Stimulated activated CD8-positive, alpha-beta memory T cell treated with anti-CD3 and anti-CD28 coated beads, Interleukin-4, amount 100 ng/mL, for 1 hour (primary cell): ENCODE data around the gene ALK.

Experiments used
- DNase-seq, 2 donors: peaks; one replicate each; pipeline ENCODE4 v3.0.0-alpha.2; 2020; ENCODE audit warnings: low read depth in 2 of 2, low spot score in 1 of 2

The ALK gene

DNA sequence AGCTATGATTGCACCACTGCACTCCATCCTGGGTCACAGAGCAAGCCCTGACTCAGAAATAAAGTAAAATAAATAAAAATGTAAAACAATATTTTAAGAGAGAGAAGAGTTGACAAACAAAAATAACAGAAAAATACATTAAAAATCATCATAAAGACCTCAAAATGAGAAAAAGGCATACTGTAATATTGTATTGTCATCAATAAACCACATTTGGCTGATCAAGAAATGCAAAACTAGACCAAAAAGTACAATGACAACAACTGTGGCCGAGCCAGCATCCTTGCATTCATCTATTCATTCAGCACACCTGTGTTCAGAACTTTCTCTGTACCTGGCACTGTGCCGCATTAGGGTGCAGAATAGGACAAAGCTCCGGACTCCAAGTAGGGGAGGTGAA is 121.8 kb downstream of the ALK start:
- no peak for DNase-seq

GRCh38 chr2:29797916-29798315 is 123.5 kb downstream of the ALK start:
- DNase-seq: no peak

DNA sequence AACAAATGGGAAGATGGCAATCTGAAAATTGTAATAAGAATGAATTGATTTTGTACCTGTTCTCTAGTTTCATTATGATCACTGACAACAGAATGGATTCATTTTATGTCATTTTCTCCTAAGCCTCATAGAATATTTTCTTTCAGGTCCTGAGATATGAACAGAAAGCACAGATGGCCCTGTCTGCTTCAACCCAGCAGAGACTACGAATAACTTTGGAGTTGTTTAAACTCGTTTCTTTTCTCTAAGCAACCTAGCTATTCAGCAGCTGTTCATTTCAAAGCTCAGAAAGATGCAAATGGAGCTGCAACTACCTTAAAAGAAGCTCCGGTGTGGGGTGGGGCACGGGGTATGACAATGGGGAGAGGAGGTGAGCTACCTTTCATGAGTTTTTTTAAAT is 124.9 kb downstream of the ALK start:
- no peak for DNase-seq

- DNase-seq: no peak
These were observed 131.4 kb downstream of the ALK start for GRCh38 chr2:29789911-29790485.

- DNase-seq: no peak
These were observed 133.6 kb downstream of the ALK start for GRCh38 chr2:29787473-29788465.

DNA sequence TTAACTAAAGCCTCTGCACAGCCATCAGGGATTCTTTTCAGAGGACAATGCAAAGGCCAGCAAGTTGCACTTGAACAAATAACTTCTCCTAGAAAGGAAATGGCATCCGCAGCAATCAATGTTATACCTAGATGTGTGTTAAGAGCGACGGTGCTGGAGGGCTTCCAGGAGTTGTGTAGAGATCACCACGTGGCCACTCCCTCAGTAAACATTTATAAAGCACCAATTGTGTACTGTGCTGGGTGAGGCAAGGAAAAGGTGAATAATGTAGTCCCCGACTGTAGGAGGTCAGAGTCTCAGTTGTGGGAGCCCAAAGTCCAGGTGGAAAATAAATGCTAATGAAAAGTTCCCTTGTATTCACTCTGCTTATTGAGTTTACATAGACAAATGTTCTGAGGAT is 135.0 kb downstream of the ALK start:
- no peak for DNase-seq

- DNase-seq: no peak
These were observed 137.7 kb downstream of the ALK start for GRCh38 chr2:29783666-29784065.

DNA sequence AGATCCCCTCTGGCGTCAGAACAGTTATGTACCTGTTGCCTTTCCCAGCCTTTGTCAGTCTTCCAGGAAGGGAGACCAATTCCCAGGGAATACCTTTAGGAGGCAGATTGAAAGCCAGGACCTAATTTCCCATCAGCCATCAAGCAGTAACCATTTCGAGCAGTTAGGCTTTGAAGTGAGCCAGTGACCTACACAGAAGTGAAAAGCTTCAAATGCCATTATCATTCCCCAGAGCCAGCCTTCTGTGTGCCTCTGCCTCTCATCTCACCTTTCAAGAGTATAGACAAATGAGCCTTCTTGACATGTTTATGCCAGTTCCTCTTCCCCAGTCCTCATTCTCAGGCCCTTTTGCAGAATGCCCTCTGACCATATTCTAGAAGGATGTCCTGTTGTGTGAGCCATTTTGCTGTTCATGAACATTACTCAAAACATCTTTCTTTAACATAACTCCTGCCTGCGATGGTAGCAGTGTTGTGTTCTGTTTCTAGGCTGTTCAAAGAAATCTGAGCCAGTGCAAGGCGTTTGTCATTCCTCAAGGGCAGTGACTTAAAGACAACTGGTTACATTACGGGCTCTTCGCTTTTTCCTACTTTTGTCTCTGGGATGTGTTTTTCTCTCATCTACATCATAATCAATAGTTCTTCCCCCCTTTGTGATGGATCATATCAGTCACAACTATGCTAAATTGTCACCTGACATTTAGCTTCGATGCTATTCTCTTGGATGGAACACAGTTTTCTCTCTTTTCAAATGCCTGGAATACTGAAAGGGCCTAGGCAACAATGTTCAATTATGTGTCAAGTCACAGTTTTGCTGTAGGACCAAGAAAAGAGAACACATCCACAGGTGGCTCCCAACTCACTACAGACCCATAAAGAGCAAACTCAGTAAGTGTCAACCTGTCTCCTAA is 138.6 kb downstream of the ALK start:
- DNase-seq: no peak

DNA sequence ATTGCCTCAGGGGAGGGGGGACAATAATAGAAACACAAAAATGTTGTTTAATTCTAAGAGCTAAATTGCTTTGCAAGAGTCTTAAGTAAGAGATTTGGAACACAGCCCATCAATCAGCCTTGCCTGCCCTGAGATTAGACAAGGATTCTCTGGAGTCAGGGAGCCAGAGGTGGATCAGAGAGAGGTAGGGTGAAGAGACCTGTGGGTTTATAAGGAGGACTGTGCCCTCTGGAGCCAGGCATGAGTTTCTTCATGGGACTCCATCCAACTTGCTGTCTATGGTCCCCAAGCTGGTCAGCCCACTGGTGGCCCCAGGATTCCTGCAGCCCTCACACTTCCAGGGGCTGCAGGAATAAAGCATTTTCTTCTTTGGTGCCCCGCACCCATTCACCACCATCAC is 139.3 kb downstream of the ALK start:
- no peak for DNase-seq

GRCh38 chr2:29780906-29781305 is 140.5 kb downstream of the ALK start:
- DNase-seq: no peak

DNA sequence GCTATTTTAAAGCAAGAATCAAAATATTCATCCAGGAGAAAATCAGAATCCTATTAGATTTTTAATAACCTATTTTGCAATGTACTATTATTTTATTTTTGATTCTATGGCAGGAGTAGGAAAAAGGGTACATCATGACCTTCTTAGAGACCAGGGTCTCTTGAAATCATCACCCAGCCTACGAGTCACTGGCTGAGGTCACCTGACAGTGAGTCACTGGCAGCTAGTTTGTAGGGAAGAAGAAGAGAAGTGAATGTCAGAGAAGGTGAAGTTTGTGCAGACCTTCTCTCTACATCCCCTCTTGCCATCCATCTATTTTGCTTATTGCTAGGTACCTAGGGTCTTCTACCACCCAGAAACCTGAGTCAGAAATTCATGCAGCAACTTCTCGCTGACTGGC is 144.2 kb downstream of the ALK start:
- DNase-seq: no peak

DNA sequence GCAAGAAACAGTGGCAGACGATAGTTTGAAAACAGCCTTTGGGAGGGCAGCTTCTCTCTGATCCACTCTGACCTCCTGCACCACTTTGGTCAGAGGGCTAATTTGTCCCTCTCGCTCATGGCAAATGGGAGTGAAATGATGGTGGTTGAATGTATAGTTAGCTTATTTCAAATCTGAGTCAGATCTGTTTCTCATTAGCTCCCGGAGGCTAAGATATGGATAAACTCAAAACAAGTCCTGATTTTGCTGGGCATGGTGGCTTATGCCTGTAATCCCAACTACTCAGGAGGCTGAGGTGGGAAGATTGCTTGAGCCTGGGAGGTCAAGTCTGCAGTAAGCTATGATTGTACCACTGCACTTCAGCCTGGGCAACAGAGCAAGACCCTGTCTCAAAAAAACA is 145.0 kb downstream of the ALK start:
- no peak for DNase-seq

- DNase-seq: no peak
These were observed 145.4 kb downstream of the ALK start for GRCh38 chr2:29775937-29776336.

GRCh38 chr2:29774624-29775023 is 146.8 kb downstream of the ALK start:
- no peak for DNase-seq

GRCh38 chr2:29770846-29771245 is 150.5 kb downstream of the ALK start:
- no peak for DNase-seq

DNA sequence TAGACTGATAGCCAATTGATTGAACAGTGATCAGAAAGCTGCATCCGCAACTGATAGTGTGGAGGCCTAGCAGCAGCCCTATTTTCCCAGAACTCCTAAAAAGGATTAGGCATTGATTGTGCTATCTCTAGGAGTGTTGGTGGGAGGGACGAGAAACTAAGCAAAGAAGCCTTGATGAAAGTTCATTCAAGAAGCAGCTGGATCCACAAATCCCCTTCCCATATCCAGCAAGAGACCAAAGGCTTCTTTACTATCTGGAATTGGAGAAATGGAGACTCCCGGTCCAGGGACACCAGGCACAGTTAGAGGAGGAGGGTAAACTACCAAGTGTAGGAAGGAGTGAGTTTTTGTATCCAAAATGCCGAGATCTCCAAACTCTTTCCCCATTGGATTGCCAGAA is 151.5 kb downstream of the ALK start:
- DNase-seq: no peak

DNA sequence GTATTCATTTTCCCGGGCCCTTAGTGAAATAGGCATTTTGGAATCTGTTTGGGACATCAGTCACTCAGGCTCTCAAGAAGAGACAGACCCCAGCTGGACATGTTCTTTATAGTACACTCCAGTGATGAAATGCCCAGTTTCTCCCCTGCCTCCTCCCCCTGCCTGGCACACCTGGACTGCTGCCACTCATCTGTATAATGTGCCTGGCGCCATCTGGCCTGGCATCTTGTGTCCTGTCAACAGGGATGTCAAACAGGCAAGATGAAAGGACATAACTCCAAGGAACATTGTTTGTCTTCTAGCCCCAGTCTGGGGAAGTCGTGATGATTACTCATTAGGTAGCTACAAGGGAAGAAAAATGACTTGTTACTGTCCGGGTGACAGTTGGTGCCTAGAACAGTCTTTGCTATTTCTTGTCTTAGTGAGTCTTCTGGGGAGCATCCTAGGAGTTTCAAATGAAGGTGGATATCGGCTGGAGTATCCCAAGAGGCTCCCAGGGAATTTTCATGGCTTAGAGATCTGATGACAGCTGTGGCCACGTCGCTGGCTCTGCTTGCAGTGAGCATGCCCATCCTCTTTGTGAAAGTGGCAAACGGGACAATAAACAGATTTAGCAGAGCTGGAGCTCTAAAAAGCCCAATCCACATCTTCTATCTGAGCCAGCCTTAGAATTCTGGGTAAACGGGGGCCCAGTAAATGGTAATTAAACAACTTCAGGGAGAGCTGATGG is 153.6 kb downstream of the ALK start:
- no peak for DNase-seq

GRCh38 chr2:29766191-29766590 is 155.2 kb downstream of the ALK start:
- no peak for DNase-seq

- no peak for DNase-seq
These were observed 155.7 kb downstream of the ALK start for GRCh38 chr2:29765721-29766120.

DNA sequence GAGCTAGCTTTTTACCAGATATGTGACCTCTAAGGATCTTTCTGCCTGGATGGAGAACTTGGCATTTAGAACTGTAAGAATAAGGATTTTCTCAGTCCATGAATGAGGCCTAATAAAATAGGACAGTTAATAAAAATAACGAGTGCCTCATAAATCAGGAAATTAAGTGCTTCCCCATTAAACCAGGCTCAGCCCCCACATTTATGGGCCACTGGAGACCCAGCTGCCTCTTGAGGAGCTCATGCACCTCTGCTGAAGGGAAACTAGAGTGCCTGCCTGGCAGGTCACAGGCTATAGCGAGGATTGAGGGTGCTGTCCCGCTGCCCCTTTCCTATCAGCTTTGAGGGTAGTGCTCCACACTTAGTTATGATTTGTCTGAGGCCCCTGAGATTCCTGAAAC is 158.0 kb downstream of the ALK start:
- DNase-seq: no peak

DNA sequence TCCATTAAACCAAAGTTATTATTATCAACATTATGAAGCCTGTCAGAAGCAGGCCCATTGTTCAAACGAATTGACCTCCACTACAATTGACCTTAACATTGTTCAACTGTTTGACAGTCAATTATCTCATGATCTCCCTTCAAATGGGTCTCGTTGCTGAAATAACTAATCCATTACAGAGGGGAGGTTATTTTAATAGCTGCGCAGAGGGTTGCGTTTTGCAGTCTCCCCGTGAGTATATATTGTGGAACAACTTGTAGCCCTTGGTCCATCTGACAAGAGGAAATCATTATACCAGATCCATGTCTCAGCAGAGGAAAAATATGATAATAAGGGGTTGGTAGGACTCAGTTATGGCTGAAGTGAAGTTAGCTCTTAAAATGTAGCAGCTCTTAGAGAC is 159.1 kb downstream of the ALK start:
- no peak for DNase-seq
